GM19035 (cell line): Measurements from ENCODE around the gene DCAF11.
"Not testable (repeated sequence)": the region's sequence is repeated elsewhere in the genome, so short reads cannot be mapped to it uniquely, and the experiment has no call there.

Experiments
- ATAC-seq: cut with Tn5 transposase; IDR thresholded peaks from one replicate; pipeline ENCODE4 v1.9.1; 2021; ENCODE audit not compliant: unreplicated experiment

Gene DCAF11

GRCh38 chr14:24095271-24096068, 19.1 kb upstream of the DCAF11 start:
- ATAC-seq = peak; percentile 60

DNA sequence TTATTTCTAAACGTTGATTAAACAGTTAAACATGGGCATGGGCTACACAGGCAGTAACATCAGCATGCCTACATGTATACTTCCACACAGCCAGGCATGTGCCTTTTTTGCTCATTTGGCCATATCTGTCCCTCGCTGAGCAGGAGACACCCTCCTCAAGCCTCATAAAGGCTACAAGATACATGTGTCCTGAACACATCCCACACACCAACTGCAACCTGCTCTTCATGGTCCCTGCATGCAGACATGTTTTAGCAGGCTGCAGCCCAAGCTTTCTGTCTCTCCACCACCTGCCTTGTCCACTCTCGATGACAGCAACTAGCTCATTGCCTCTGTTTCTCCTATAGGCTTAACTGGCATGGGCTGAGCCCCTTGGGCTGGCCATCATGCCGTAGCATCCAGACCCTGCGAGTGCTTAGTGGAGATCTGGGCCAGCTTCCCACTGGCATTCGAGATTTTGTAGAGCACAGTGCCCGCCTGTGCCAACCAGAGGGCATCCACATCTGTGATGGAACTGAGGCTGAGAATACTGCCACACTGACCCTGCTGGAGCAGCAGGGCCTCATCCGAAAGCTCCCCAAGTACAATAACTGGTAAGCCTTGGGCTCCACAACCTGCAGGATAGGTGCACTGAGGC, 17.9 kb upstream of the DCAF11 start:
- no peak for ATAC-seq

GRCh38 chr14:24098229-24098926, 16.2 kb upstream of the DCAF11 start:
- no peak for ATAC-seq

GRCh38 chr14:24098927-24099813, 15.4 kb upstream of the DCAF11 start:
- ATAC-seq = no peak

DNA sequence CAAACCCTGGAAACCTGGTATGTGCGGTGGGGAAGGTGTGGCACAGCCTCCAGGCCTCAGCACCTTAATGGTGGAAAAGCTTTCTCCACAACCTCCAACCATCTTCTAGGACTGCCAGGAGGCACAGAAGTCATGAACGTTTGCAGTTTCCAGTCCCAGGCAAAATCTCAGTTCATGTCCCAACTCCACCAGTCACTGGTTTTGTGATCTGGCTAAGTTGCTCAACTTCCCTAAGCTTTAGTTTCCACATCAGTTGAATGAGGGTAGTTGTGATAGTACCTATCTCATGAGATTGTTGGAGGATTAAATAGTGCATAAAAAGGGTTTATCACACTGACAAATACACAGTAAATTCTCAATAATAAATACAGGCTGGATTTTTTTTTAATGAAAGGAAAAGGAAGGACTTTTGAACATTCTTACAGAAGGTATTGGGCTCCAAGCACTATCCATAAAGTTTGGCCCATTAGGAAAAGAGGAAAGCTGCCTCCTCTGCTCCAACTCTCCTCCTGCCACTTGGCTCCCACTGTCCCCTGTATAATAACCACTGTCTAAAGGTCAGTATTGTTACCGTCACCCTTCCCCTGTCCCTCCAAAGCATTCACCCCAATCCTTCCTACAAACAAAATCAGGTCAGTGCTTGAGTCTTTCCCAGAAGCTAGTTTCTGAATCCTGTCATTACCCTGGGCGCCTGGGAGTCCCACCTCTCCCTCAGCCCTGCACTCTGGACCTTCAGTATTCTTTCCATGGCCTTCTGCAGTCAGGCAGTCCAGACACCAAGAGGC, 14.2 kb upstream of the DCAF11 start:
- no peak for ATAC-seq

DNA sequence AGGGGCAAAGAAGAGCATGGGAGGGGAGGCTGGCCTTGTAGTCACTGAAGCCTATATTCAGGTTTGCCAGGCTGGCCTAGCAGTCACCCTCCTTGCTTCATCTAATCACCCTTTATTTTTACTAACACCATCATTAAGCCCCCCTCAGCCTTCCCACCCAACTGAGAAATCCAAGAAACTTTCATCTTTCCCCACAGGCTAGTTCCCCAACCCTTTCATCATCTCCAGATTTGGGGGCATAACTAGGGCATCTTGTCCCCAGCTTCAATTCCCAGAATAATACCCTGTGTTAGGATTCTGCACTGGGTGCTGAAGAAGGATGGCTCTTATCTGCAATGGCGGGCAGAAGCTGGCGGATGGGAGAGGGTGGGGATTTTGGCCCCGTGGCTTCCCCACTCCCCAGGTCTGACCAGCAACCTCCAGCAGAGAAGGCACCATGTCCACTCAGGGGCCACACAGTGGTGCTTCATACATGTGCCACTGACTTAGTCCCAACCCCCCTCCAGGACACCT, 13.5 kb upstream of the DCAF11 start:
- no peak for ATAC-seq

DNA sequence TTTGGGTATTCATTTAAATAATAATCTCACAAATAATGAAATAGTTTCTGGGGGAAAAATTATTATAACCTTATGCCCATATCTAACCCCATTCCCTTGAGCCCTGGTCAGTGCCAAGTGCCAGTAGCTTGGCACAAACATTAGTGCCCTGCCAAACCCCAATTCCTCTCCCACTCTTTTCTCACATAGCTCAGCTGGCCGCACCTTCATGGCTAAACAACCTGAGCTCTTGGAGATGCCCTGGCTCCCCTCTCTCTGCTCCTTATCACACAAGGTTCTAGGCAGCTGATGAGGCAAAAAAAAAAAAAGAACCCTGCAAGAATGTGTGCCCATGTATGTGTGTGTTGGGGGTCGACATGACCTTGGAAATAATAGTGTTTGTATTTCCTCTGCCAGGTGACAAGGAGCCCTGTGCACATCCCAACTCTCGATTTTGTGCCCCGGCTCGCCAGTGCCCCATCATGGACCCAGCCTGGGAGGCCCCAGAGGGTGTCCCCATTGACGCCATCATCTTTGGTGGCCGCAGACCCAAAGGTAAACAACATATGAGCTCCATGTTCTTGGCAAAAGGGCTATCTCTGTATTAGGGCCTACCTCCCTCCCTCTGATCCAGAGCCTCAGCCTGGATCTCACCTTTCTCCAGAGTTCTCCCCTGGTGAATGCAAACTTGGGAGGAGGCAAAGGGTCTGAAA, 12.1 kb upstream of the DCAF11 start:
- ATAC-seq = no peak

GRCh38 chr14:24103451-24103850, 11.1 kb upstream of the DCAF11 start:
- ATAC-seq = no peak

DNA sequence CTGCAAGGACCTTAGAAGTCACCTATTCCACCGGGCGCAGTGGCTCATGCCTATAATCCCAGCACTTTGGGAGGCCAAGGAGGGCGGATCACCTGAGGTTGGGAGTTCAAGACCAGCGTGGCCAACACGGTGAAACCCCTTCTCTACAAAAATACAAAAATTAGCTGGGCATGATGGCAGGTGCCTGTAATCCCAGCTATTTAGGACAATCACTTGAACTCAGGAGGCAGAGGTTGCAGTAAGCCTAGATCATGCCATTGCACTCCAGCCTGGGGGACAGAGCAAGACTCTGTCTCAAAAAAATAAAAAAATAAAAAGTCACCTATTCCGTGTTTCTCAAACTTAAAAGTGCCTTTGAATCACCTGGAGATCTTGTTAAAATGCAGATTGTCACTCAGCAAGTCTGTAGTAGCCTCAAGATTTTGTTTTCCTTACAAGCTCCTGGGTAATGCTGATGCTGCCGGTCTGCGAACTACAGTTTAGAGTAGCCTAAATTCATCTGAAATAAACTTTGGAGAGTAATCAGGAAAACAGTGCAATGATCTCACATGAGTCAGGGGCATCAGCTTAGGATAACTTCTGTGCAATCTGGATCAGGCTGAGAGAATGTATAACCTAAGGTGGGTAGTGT, 8.9 kb upstream of the DCAF11 start:
- not testable (repeated sequence) for ATAC-seq

- no peak for ATAC-seq
These were observed 7.8 kb upstream of the DCAF11 start for GRCh38 chr14:24106672-24107271.

GRCh38 chr14:24108336-24108874, 6.2 kb upstream of the DCAF11 start:
- no peak for ATAC-seq

DNA sequence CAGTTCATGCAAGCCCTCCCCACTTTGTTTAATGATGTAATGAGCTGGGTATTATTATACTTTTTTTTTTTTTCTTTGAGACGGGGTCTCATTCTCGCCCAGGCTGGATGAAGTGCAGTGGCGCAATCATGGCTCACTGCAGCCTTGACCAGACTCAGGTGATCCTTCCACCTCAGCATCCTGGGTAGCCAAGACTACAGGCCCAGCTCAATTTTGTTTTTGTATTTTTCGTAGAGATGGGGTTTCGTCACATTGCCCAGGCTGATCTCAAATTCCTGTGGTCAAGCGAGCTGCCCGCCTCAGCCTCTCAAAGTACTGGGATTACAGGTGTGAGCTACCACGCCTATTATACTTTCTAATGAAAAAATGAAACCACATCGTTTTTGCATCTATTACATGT, 4.5 kb upstream of the DCAF11 start:
- no peak for ATAC-seq

- no peak for ATAC-seq
These were observed 4.1 kb upstream of the DCAF11 start for GRCh38 chr14:24110523-24110922.

DNA sequence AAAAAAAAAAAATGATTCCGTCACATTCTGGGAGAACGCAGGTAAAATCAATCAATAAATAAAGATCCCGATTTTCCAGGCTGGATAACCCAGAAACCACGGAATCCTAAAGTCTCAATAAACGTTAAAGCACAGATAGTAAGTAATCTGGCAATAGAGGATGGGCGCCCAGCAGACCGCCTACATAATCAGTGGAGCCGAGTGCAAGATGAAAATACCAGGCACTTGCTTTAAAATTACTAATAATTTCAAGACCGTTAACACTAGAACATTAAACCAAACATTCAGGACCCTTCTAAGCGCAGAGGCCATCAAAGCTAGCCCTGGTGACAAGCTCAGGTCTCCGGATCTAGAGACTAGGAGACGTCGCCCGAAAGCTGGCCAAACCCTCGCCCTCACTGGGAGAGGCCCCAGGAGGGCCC, 1.2 kb upstream of the DCAF11 start:
- no peak for ATAC-seq

GRCh38 chr14:24113801-24114531, 611 bp upstream of the DCAF11 start:
- peak; percentile 32 for ATAC-seq

DNA sequence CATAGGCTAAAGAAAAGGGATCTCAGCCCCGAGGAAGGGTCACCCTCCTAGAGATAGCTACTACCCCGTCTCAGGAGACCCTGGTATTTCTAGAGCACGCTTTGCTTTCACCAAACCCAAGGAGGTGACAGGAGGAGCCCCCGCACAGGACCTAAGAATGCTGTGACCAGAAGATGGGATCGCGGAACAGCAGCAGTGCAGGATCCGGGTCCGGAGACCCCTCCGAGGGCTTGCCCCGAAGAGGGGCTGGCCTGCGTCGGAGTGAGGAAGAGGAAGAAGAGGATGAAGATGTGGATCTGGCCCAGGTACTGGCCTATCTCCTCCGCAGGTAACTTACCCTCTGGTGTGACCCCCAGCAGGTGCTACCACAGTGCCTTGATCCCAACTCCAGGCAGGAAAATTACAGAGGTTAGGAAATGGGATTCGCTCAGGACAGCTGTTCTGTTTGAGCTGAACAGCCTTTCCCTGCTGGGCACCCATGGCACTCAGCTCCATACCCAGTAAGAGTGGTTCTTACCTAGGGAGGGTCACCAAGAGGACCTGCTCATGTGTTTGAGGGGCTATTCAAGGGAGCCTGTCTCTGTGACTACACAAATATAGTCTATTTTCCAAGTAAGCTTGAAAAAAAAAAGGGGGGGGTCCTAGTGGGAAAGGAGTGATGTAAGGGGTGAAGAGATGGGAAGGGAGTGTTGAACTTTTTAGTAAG, 998 bp downstream of the DCAF11 start:
- ATAC-seq = no peak
